IMR-90 (cell line): Measurements from ENCODE around the gene PPRC1. TPM values are rescaled to one million over a fixed set of nuclear protein-coding genes. Genes with fewer than 3 reads are reported as not detected.

Experiments
- ATAC-seq: fragments of 200-7000 bp; cut with Tn5 transposase; 2 replicates; pipeline ENCODE4 v1.9.1; 2020; ENCODE audit warnings: low read depth, mild to moderate bottlenecking, moderate library complexity
- BruUV-seq: library from RNA; stranded (reverse); fragments of 400-500 nt; replicated peaks from 2 replicates; lab custom pipeline; 2021; lab: Mats Ljungman, UMichigan
- CTCF ChIA-PET: fragments of 300-600 bp; formaldehyde crosslinking; extraction: SDS; loops from one replicate; lab custom pipeline; 2021; ENCODE audit warnings: antibody characterized with exemption; lab: Yijun Ruan, JAX
- POLR2A ChIA-PET: fragments of 300-600 bp; sonication (Branson Sonifier 250); formaldehyde crosslinking; loops from one replicate; lab custom pipeline; 2022; ENCODE audit warnings: antibody characterized with exemption; ENCODE audit not compliant: unreplicated experiment; lab: Charles Lee
- DNase-seq: peaks from one replicate; pipeline ENCODE4 v3.0.0; 2013
- H2AFZ ChIP-seq: replicated peaks from 2 replicates; pipeline ENCODE3; 2013; ENCODE audit warnings: low read length, mild to moderate bottlenecking; ENCODE audit not compliant: poor library complexity
- H2AK5ac ChIP-seq: 2 replicates; pipeline ENCODE4 v1.6.1; 2013; ENCODE audit warnings: low read depth, low read length, inconsistent platforms
- H2AK9ac ChIP-seq: replicated peaks from 2 replicates; pipeline ENCODE3; 2013; ENCODE audit warnings: mild to moderate bottlenecking, low read depth, low read length, moderate library complexity; ENCODE audit not compliant: poor library complexity
- H2BK120ac ChIP-seq: 2 replicates; pipeline ENCODE4 v1.6.1; 2013; ENCODE audit warnings: low read depth, low read length, inconsistent platforms
- H2BK15ac ChIP-seq: 3 replicates; pipeline ENCODE4 v1.6.1; 2013; ENCODE audit warnings: low read depth, low read length, inconsistent platforms
- H2BK20ac ChIP-seq: 2 replicates; pipeline ENCODE4 v1.6.1; 2013; ENCODE audit warnings: low read depth, mild to moderate bottlenecking, inconsistent platforms, low read length, moderate library complexity
- H2BK5ac ChIP-seq: 2 replicates; pipeline ENCODE4 v1.6.1; 2013; ENCODE audit warnings: mild to moderate bottlenecking, low read depth, low read length, inconsistent platforms; ENCODE audit not compliant: poor library complexity, severe bottlenecking
- H3K14ac ChIP-seq: replicated peaks from 2 replicates; pipeline ENCODE4 v1.6.1; 2013; ENCODE audit warnings: low read depth, low read length, inconsistent platforms
- H3K18ac ChIP-seq: 2 replicates; pipeline ENCODE4 v1.6.1; 2013; ENCODE audit warnings: low read depth, low read length, control low read depth
- H3K23ac ChIP-seq: 2 replicates; pipeline ENCODE4 v1.6.1; 2013; ENCODE audit warnings: low read depth, low read length, inconsistent platforms
- H3K27ac ChIP-seq: 2 replicates; pipeline ENCODE4 v1.5.1; 2013; ENCODE audit warnings: mild to moderate bottlenecking, control low read depth, low read length; ENCODE audit not compliant: insufficient read depth
- H3K27me3 ChIP-seq: 2 replicates; pipeline ENCODE4 v1.6.1; 2013; ENCODE audit warnings: low read length; ENCODE audit not compliant: control insufficient read depth, insufficient read depth
- H3K36me3 ChIP-seq: 2 replicates; pipeline ENCODE4 v1.6.1; 2013; ENCODE audit warnings: low read length, mixed read lengths; ENCODE audit not compliant: control insufficient read depth, insufficient read depth
- H3K4ac ChIP-seq: 2 replicates; pipeline ENCODE4 v1.6.1; 2013; ENCODE audit warnings: low read depth, low read length, inconsistent platforms
- H3K4me1 ChIP-seq: 2 replicates; pipeline ENCODE4 v1.6.1; 2013; ENCODE audit warnings: low read length, mixed read lengths; ENCODE audit not compliant: control insufficient read depth, insufficient read depth
- H3K4me2 ChIP-seq: 2 replicates; pipeline ENCODE4 v1.6.1; 2013; ENCODE audit warnings: low read depth, mild to moderate bottlenecking, control low read depth, low read length, moderate library complexity
- H3K4me3 ChIP-seq: 2 replicates; pipeline ENCODE4 v1.5.1; 2013; ENCODE audit warnings: low read depth, mild to moderate bottlenecking, control low read depth, low read length, moderate library complexity; ENCODE audit not compliant: insufficient read depth
- H3K56ac ChIP-seq: 2 replicates; pipeline ENCODE4 v1.6.1; 2013; ENCODE audit warnings: low read length, inconsistent platforms; ENCODE audit not compliant: insufficient read depth; ENCODE audit errors: extremely low read depth
- H3K79me1 ChIP-seq, 2 experiments: 2 replicates each; pipeline ENCODE4 v1.6.1; 2013; ENCODE audit warnings: low read length in 2 of 2, inconsistent platforms in 1 of 2, low read depth in 1 of 2
- H3K9ac ChIP-seq: 2 replicates; pipeline ENCODE4 v1.6.1; 2013; ENCODE audit warnings: low read depth, low read length, control low read depth
- H3K9me1 ChIP-seq: 2 replicates; pipeline ENCODE4 v1.6.1; 2013; ENCODE audit warnings: low read length, inconsistent platforms; ENCODE audit not compliant: insufficient read depth
- H3K9me3 ChIP-seq: 2 replicates; pipeline ENCODE4 v1.6.1; 2013; ENCODE audit warnings: low read length; ENCODE audit not compliant: control insufficient read depth, insufficient read depth
- H4K20me1 ChIP-seq: 2 replicates; pipeline ENCODE4 v1.6.1; 2013; ENCODE audit warnings: low read length, inconsistent platforms; ENCODE audit not compliant: insufficient read depth
- H4K5ac ChIP-seq: 2 replicates; pipeline ENCODE4 v1.6.1; 2013; ENCODE audit warnings: mild to moderate bottlenecking, low read depth, low read length, control low read depth
- H4K8ac ChIP-seq, 2 experiments: 2 replicates each; pipeline ENCODE4 v1.6.1; 2013; ENCODE audit warnings: low read depth in 2 of 2, low read length in 2 of 2, control low read depth in 1 of 2, inconsistent platforms in 1 of 2
- H4K91ac ChIP-seq: 2 replicates; pipeline ENCODE4 v1.6.1; 2013; ENCODE audit warnings: low read depth, low read length, inconsistent platforms; ENCODE audit not compliant: insufficient read depth
- BHLHE40 ChIP-seq: fragments of 150-350 bp; IDR thresholded peaks from 2 replicates; pipeline ENCODE4 v1.6.1; 2016; ENCODE audit warnings: mild to moderate bottlenecking, low read depth, low read length
- CEBPB ChIP-seq: IDR thresholded peaks from 2 replicates; pipeline ENCODE4 v1.6.1; 2012; ENCODE audit warnings: low read depth, low read length, improper control_type of control experiment
- CHD1 ChIP-seq: IDR thresholded peaks from 2 replicates; pipeline ENCODE4 v1.6.1; 2012; ENCODE audit warnings: low read depth, low read length, improper control_type of control experiment
- FOS ChIP-seq: fragments of 150-350 bp; IDR thresholded peaks from 2 replicates; pipeline ENCODE4 v1.6.1; 2016; ENCODE audit warnings: low read depth, low read length
- MAFK ChIP-seq: IDR thresholded peaks from 2 replicates; pipeline ENCODE4 v1.6.1; 2012; ENCODE audit warnings: low read depth, low read length, improper control_type of control experiment
- MAZ ChIP-seq: IDR thresholded peaks from 2 replicates; pipeline ENCODE4 v1.6.1; 2012; ENCODE audit warnings: low read depth, mild to moderate bottlenecking, low read length, improper control_type of control experiment, moderate library complexity, borderline replicate concordance
- MXI1 ChIP-seq: IDR thresholded peaks from 2 replicates; pipeline ENCODE4 v1.6.1; 2012; ENCODE audit warnings: low read depth, mild to moderate bottlenecking, low read length, moderate library complexity, borderline replicate concordance
- NFE2L2 ChIP-seq: fragments of 150-350 bp; IDR thresholded peaks from 2 replicates; pipeline ENCODE4 v1.6.1; 2016; ENCODE audit warnings: low read depth, mild to moderate bottlenecking, low read length
- POLR2A ChIP-seq: IDR thresholded peaks from 2 replicates; pipeline ENCODE4 v1.6.1; 2012; ENCODE audit warnings: mild to moderate bottlenecking, low read depth, low read length
- RAD21 ChIP-seq: IDR thresholded peaks from 2 replicates; pipeline ENCODE4 v1.6.1; 2012; ENCODE audit warnings: low read length, improper control_type of control experiment
- RCOR1 ChIP-seq: IDR thresholded peaks from 2 replicates; pipeline ENCODE4 v1.6.1; 2012; ENCODE audit warnings: mild to moderate bottlenecking, low read length, improper control_type of control experiment; ENCODE audit not compliant: insufficient replicate concordance
- RFX5 ChIP-seq: IDR thresholded peaks from 2 replicates; pipeline ENCODE4 v1.8.0; 2012; ENCODE audit warnings: low read depth, mild to moderate bottlenecking, low read length, moderate library complexity
- SMC3 ChIP-seq: fragments of 150-350 bp; IDR thresholded peaks from 2 replicates; pipeline ENCODE4 v1.6.1; 2016; ENCODE audit warnings: low read depth, mild to moderate bottlenecking, antibody characterized with exemption, low read length, moderate library complexity
- WGBS, 2 experiments: methylation state at CpG; one replicate each; pipeline versions ENCODE4 v1.1.5 to v1.1.7; 2013; ENCODE audit warnings: missing lambda C conversion rate in 2 of 2; ENCODE audit not compliant: insufficient read length in 1 of 2; ENCODE audit errors: extremely low coverage in 2 of 2; 5-methylcytosine and 5-hydroxymethylcytosine counted together
- dilution Hi-C: fragments of 300-500 bp; cut with HindIII; formaldehyde crosslinking; loops from one replicate; pipeline ENCODE4 v1.14.3; 2018; ENCODE audit warnings: low sequenced_read_pairs; ENCODE audit not compliant: unreplicated experiment
- in situ Hi-C: fragments of 300-500 bp; cut with MboI; formaldehyde crosslinking; loops from 3 replicates; pipeline ENCODE4 v1.14.3; 2019; ENCODE audit warnings: low sequenced_read_pairs, inconsistent platforms, mixed read lengths
- intact Hi-C: fragments of 100-400 bp; cut with micrococcal nuclease; formaldehyde crosslinking; loops from 2 replicates; pipeline ENCODE4 v1.10.0; 2022
- polyA plus RNA-seq, 3 experiments: library from polyadenylated mRNA; depleted of rRNA; stranded (reverse); fragments of >200 nt; gene quantifications; 2 replicates each; pipeline ENCODE4 v1.2.3, GENCODE V29; 2012; ENCODE audit warnings: low replicate concordance in 1 of 3
- total RNA-seq: library from RNA; depleted of rRNA; stranded (reverse); fragments of >200 nt; gene quantifications from 2 replicates; pipeline ENCODE4 v1.2.3, GENCODE V29; 2012
- TF ChIP-seq, protein P1 (sequence below): fragments of 150-350 bp; IDR thresholded peaks from 2 replicates; pipeline ENCODE4 v1.6.1; 2016; ENCODE audit warnings: low read depth, mild to moderate bottlenecking, low read length, moderate library complexity, borderline replicate concordance
- TF ChIP-seq, protein P2 (sequence below): conservative IDR thresholded peaks from 2 replicates; pipeline ENCODE4 v1.5.1; 2012; ENCODE audit warnings: mild to moderate bottlenecking, low read depth, low read length, improper control_type of control experiment
- TF ChIP-seq, protein P3 (sequence below): fragments of 150-350 bp; IDR thresholded peaks from 2 replicates; pipeline ENCODE4 v1.6.1; 2017; ENCODE audit warnings: mild to moderate bottlenecking, antibody characterized with exemption, low read length, low read depth

PPRC1 gene
- total and polyA plus RNA-seq, 2 of the 4 experiments (the other 2 are of a cell fraction), result 11.8 to 38.7 TPM

DNA sequence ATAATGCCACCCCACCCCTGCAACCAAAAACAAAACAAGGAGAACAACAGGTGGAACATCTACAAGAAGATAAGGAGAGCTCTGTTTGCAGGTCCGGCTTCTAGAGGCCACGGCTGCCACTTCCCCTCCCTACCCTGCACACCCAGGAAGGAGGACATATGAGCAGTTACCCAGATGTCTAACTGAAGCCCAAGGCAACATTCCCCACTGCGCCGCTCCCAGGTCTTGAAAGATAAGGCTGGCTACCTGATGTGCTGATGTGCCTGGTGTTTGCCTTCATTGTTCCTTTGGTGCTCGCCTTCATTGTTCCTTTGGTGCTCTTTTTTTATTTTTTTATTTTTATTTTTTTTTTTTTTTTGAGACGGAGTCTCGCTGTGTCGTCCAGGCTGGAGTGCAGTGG is 46.6 kb upstream of the PPRC1 start:
- Histone ChIP-seq H2AK5ac (no peak overlapping the region), H3K36me3 (peaks cover 3% of the 10 kb centered on the region; the same call in 1 of the 2 replicates), H4K5ac (no peak overlapping the region), H2BK120ac (no peak overlapping the region), H3K14ac (no peak overlapping the region), H3K56ac (no peak overlapping the region), H3K18ac (no peak overlapping the region), H4K91ac (no peak overlapping the region), H3K4me3 (no peak overlapping the region), H3K4me2 (no peak overlapping the region), H3K4me1 (no peaks in the 10 kb centered on the region), H3K79me1 (no peaks in the 10 kb centered on the region), H2AFZ (no peak overlapping the region), H2BK15ac (no peak overlapping the region), H3K9me3 (no peaks in the 10 kb centered on the region), H2BK20ac (no peak overlapping the region), H3K23ac (no peak overlapping the region), H3K9me1 (no peaks in the 10 kb centered on the region; the same call in 1 of the 2 replicates), H4K20me1 (no peaks in the 10 kb centered on the region), H3K27ac (no peak overlapping the region), H3K27me3 (no peaks in the 10 kb centered on the region), H2BK5ac (no peak overlapping the region), H4K8ac (no peak overlapping the region), H2AK9ac (no peak overlapping the region), H3K4ac (no peak overlapping the region), H3K9ac (no peak overlapping the region)
- no peak for TF ChIP-seq MAZ
- no peak for TF ChIP-seq NFE2L2
- TF ChIP-seq RCOR1, result no peak
- no peak for TF ChIP-seq CHD1
- no peak for TF ChIP-seq RAD21
- no peak for TF ChIP-seq MXI1
- no peak for TF ChIP-seq SMC3
- no peak for TF ChIP-seq POLR2A
- TF ChIP-seq, protein P1, sequence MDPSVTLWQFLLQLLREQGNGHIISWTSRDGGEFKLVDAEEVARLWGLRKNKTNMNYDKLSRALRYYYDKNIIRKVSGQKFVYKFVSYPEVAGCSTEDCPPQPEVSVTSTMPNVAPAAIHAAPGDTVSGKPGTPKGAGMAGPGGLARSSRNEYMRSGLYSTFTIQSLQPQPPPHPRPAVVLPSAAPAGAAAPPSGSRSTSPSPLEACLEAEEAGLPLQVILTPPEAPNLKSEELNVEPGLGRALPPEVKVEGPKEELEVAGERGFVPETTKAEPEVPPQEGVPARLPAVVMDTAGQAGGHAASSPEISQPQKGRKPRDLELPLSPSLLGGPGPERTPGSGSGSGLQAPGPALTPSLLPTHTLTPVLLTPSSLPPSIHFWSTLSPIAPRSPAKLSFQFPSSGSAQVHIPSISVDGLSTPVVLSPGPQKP, result no peak
- TF ChIP-seq, protein P2, sequence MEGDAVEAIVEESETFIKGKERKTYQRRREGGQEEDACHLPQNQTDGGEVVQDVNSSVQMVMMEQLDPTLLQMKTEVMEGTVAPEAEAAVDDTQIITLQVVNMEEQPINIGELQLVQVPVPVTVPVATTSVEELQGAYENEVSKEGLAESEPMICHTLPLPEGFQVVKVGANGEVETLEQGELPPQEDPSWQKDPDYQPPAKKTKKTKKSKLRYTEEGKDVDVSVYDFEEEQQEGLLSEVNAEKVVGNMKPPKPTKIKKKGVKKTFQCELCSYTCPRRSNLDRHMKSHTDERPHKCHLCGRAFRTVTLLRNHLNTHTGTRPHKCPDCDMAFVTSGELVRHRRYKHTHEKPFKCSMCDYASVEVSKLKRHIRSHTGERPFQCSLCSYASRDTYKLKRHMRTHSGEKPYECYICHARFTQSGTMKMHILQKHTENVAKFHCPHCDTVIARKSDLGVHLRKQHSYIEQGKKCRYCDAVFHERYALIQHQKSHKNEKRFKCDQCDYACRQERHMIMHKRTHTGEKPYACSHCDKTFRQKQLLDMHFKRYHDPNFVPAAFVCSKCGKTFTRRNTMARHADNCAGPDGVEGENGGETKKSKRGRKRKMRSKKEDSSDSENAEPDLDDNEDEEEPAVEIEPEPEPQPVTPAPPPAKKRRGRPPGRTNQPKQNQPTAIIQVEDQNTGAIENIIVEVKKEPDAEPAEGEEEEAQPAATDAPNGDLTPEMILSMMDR, result no peak
- no peak for TF ChIP-seq CEBPB
- no peak for TF ChIP-seq FOS
- TF ChIP-seq, protein P3, sequence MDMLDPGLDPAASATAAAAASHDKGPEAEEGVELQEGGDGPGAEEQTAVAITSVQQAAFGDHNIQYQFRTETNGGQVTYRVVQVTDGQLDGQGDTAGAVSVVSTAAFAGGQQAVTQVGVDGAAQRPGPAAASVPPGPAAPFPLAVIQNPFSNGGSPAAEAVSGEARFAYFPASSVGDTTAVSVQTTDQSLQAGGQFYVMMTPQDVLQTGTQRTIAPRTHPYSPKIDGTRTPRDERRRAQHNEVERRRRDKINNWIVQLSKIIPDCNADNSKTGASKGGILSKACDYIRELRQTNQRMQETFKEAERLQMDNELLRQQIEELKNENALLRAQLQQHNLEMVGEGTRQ, result no peak
- TF ChIP-seq BHLHE40, result no peak
- TF ChIP-seq RFX5, result no peak
- no peak for TF ChIP-seq MAFK
- dilution Hi-C loops, result no loop called here
- ChIA-PET CTCF (no interaction called here), POLR2A (no interaction called here)
- BruUV-seq, result no TSS peak
- intact Hi-C loops, result no loop called here
- DNase-seq (no peak), ATAC-seq (no peak)
- in situ Hi-C loops, result no loop called here
- 100% methylated on average over 1 of the region's 8 CpGs; no CpG with 5 or more reads in 1 of the 2 experiments for WGBS, 2 experiments
